Nephron progenitor cell (in vitro differentiated cells): ENCODE measurements around the gene CEMIP2.
"Not testable (repeated sequence)": the region's sequence is repeated elsewhere in the genome, so short reads cannot be mapped to it uniquely, and the experiment has no call there.

Experiments
- DNase-seq: peaks from one replicate; pipeline ENCODE4 v3.0.0; 2021
- H3K27ac Mint-ChIP-seq: 2 replicates; pipeline ENCODE4 v1.8.0; 2021; ENCODE audit warnings: mild to moderate bottlenecking, moderate library complexity, mixed read lengths
- H3K27me3 Mint-ChIP-seq: 2 replicates; pipeline ENCODE4 v1.8.0; 2021; ENCODE audit warnings: mild to moderate bottlenecking, low read depth, mixed read lengths; ENCODE audit not compliant: poor library complexity
- H3K36me3 Mint-ChIP-seq: 2 replicates; pipeline ENCODE4 v1.8.0; 2021; ENCODE audit warnings: low read depth, mixed read lengths
- H3K4me1 Mint-ChIP-seq: 2 replicates; pipeline ENCODE4 v1.8.0; 2021; ENCODE audit warnings: mixed read lengths
- H3K4me3 Mint-ChIP-seq: 2 replicates; pipeline ENCODE4 v1.8.0; 2021; ENCODE audit warnings: mild to moderate bottlenecking, moderate library complexity, mixed read lengths
- H3K9me3 Mint-ChIP-seq: 2 replicates; pipeline ENCODE4 v1.8.0; 2021; ENCODE audit warnings: mild to moderate bottlenecking, moderate library complexity, mixed read lengths
- TF ChIP-seq, protein P1 (sequence below): fragments of 200-600 bp; sonication (generic); IDR thresholded peaks from 2 replicates; pipeline ENCODE4 v1.5.0; 2021; ENCODE audit warnings: antibody characterized with exemption

The CEMIP2 gene

DNA sequence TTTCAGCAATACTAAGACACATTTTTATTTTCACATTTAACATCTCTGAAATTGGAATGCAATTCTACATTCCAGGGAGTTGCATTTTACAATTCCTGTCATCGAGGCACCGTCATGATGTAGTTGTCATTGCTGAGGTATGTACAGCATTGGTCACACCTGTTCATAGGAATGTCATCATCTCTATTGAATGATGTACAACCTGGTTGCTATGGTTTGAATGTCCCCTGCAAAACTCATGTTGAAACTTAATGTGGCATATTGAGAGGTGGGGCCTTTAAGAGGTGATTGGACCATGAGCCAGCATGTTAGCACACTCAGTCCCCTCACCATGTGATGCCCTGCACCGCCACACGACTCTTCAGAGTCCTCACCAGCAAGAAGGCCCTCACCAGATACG lies 103.1 kb downstream of the CEMIP2 start:
- Mint-ChIP-seq H3K9me3 (peaks cover 5% of the 10 kb centered on the region), H3K27ac (no peak overlapping the region), H3K4me3 (no peak overlapping the region), H3K27me3 (no peaks in the 10 kb centered on the region), H3K4me1 (peaks cover 23% of the 10 kb centered on the region), H3K36me3 (no peaks in the 10 kb centered on the region)
- DNase-seq = no peak
- TF ChIP-seq, protein P1, sequence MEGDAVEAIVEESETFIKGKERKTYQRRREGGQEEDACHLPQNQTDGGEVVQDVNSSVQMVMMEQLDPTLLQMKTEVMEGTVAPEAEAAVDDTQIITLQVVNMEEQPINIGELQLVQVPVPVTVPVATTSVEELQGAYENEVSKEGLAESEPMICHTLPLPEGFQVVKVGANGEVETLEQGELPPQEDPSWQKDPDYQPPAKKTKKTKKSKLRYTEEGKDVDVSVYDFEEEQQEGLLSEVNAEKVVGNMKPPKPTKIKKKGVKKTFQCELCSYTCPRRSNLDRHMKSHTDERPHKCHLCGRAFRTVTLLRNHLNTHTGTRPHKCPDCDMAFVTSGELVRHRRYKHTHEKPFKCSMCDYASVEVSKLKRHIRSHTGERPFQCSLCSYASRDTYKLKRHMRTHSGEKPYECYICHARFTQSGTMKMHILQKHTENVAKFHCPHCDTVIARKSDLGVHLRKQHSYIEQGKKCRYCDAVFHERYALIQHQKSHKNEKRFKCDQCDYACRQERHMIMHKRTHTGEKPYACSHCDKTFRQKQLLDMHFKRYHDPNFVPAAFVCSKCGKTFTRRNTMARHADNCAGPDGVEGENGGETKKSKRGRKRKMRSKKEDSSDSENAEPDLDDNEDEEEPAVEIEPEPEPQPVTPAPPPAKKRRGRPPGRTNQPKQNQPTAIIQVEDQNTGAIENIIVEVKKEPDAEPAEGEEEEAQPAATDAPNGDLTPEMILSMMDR = no peak

DNA sequence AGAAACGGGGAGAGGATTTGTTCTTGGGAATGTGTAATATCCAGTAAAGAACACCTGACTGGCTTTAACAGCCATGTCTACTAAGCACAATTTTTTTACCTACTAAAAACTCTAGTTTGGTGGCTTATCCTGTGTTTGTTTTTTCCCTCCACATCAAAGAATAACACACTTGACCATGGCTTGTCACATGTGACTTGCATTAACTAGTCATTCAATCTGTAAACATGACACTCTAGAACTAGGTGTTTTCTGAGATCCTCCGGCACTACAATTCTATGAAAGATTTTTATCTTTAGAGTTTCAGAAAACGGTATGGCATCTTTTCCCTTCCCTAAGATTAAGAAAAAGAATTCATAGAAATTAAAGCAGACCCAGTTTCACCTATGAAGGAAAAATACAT lies 103.7 kb downstream of the CEMIP2 start:
- Mint-ChIP-seq H3K27me3 (no peaks in the 10 kb centered on the region), H3K4me1 (peaks cover 18% of the 10 kb centered on the region), H3K4me3 (no peak overlapping the region), H3K36me3 (no peaks in the 10 kb centered on the region), H3K9me3 (peaks cover 5% of the 10 kb centered on the region), H3K27ac (no peak overlapping the region)
- DNase-seq = no peak
- TF ChIP-seq, protein P1 = no peak

DNA sequence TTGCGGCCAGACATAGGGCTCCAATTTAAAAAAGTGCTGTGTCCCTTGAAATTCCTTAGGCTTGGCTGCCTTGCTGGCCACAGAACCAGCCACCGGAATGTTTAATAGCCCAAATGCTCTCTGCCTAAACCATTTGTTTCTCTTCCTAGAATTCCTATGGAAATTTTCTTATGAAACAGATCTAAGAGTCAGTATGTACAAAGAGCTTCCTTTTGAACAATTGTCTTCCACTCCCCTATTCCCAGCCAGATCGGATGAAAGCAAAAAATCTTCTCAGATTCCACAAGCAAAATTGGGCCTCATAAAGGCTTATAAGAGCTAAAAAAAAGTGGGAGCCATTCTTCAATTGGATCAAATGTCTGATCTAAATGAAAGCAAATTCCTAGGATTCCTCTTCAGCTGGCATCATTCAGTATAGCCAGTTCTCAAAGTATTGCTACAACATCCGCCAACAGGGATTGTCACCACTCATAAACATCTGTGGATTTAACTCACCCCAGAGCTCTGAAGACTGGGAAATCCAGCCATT lies 104.3 kb downstream of the CEMIP2 start:
- TF ChIP-seq, protein P1 = no peak
- H3K9me3 Mint-ChIP-seq = peaks cover 2% of the 10 kb centered on the region
- DNase-seq = no peak
- H3K27ac Mint-ChIP-seq = no peak overlapping the region
- no peaks in the 10 kb centered on the region for H3K36me3 Mint-ChIP-seq
- peaks cover 17% of the 10 kb centered on the region for H3K4me1 Mint-ChIP-seq
- no peaks in the 10 kb centered on the region for H3K27me3 Mint-ChIP-seq
- H3K4me3 Mint-ChIP-seq = no peak overlapping the region

DNA sequence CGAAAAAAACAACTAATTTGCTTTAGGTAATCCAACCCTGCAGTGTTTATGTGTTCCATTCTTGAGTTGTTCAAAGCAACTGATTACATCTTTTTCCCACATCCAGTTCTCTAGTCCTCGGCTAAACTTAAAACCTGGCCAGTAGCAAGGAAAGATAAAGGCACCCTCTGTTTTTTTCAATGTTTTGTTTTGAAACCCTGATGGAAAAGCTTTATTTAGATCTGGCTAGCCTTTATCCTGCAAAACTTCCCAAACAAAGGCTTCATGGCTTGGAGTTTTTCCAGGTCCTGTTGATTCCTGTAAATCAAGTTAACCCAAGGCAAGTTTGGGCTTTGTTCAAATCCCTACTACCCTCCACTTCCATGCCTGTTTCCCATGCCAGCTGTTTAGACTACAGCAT lies 105.1 kb downstream of the CEMIP2 start:
- Mint-ChIP-seq H3K27me3 (peaks cover 2% of the 10 kb centered on the region), H3K4me1 (peaks cover 17% of the 10 kb centered on the region), H3K4me3 (no peak overlapping the region), H3K27ac (no peak overlapping the region), H3K36me3 (no peaks in the 10 kb centered on the region), H3K9me3 (no peaks in the 10 kb centered on the region)
- DNase-seq = no peak
- TF ChIP-seq, protein P1 = no peak

DNA sequence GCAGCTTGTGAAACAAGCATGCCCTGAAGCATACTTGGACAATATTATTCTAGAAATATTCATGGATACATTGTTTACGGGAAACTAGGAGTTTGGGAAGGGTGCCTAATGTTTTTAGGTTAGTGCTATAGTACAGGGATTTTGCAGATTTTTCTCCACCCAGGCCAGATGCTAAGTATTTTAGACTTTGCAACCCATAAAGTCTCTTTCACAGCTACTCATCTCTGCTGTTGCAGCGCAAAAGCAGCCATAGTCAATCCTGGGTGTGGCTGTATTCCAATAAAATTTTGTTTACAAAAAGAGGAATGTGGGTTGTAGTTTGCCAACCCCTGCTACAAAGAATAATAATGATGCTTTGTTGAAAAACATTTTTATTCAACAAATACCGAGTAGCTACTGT lies 106.2 kb downstream of the CEMIP2 start:
- Mint-ChIP-seq H3K4me3 (no peak overlapping the region), H3K27me3 (peaks cover 2% of the 10 kb centered on the region), H3K9me3 (peaks cover 4% of the 10 kb centered on the region), H3K36me3 (no peaks in the 10 kb centered on the region), H3K4me1 (peaks cover 17% of the 10 kb centered on the region), H3K27ac (no peak overlapping the region)
- TF ChIP-seq, protein P1 = no peak
- no peak for DNase-seq

DNA sequence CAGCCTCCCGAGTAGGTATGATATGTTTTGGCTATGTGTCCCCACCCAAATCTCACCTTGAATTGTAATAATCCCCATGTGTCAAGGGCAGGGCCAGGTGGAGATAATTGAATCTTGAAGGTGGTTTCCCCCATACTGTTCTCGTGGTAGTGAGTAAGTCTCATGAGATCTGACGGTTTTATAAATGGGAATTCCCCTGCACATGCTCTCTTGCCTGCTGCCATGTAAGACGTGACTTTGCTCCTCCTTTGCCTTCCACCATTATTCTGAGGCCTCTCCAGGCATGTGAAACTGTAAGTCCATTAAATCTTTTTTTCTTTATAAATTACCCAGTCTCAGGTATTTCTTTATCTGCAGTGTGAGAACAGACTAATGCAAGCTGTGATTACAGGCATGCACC lies 111.0 kb downstream of the CEMIP2 start:
- DNase-seq, H3K27me3 Mint-ChIP-seq, H3K27ac Mint-ChIP-seq, H3K4me3 Mint-ChIP-seq, H3K4me1 Mint-ChIP-seq, H3K36me3 Mint-ChIP-seq, H3K9me3 Mint-ChIP-seq: not testable (repeated sequence)
